ENCODE results near the gene CERS6.
"Not testable (repeated sequence)": the region's sequence is repeated elsewhere in the genome, so short reads cannot be mapped to it uniquely, and the experiment has no call there.

Gene CERS6

DNA sequence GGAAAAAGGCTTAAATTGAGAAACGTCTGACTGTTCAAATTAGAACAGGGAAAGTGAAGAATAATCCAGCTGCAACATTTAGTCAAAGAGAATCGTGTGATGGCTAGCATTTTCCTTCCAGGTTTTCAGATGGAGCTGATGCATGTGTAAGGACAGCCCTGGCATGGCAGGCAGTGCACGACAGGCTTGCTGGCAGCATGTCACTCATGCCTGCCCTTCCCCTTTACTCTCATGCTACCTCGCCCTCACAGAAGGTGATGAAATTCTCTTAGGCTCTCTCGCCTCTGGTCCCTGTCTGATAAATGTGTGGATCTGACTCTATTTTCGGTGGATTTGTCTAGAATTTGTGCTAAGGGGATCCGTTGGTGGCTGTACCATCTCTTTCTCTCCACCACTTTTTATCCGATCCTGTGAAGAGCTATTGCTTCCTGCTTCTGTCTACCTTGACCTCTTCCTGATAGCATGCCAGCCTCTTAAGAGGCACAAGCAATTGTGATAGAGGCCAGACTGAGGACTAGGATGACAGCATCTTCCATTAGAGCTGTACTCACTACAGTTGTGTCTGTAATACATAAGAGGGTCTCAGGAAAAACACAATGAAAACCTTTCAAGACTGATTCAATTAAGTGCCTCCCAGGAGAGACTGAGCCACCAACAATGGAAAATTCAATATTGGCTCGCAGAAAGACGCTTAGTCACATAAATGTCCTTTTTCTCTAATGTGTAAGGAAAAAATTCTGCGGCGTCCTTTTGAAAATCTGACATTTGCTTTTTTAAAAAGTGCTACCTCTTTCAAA lies 280.8 kb downstream of the CERS6 start:
- DNase-seq (ENCODE audit: low spot score) = no peak

GRCh38 chr2:168738062-168738461 lies 282.0 kb downstream of the CERS6 start:
- DNase-seq (ENCODE audit: low spot score) = no peak

DNA sequence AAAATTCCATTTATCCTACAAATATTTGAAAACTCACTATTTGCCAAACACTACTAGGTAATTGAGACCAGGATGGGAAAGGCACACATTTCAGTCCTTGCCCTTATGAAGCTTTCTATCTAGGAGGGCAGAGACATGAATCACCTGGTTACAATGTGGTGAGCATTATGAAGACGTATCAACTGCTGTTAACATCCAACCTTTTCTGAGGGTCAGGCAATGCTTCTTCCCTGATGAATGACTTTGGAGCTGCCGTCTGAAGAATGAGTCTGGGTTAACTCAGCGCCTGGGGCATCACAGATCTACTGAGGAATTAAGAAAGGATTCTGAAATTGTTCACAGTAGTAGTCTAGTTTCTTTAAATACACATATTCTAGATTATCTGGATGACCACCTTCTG lies 284.3 kb downstream of the CERS6 start:
- no peak for DNase-seq (ENCODE audit: low spot score)

GRCh38 chr2:168740788-168741187 lies 284.7 kb downstream of the CERS6 start:
- no peak for DNase-seq (ENCODE audit: low spot score)

GRCh38 chr2:168742258-168742932 lies 286.3 kb downstream of the CERS6 start:
- DNase-seq (ENCODE audit: low spot score) = no peak

GRCh38 chr2:168744844-168745243 lies 288.8 kb downstream of the CERS6 start:
- no peak for DNase-seq (ENCODE audit: low spot score)

DNA sequence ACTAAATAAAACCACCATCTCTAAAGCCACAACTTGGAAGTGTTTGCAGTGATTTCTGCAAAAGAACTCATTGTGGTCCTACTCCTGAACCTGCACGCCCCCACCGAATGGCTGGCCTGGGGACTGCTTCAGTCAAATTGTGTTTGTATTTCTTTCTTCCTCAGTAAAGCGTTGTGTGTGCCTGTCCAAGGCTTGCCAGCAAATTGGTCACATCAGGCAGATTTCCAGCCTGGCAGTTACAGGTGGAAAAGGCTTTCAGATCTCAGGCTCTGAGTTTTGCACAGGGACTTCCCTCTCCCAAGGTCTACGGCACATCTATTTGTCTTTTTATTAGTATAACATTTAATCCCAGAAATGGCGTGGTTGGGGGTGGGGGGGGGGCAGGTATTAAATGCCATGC lies 292.4 kb downstream of the CERS6 start:
- no peak for DNase-seq (ENCODE audit: low spot score)

DNA sequence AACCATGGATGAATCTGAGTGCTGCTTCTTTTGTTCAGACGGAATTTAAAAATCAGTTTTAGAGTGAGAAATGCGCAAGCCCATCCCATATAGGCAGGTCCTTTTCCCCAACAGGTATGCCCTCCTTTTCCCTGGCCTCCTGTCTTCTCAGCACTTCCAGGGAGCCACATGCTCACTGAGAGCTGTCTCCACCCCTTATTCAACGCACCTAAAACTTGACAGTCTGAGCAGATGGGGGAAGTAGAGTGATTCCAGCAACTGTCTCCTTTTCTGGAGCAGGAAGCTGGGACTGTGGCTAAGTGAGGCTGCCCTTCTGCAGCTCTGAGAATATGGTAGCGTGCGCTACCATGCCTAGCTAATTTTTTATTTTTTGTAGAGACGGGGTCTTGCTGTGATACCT lies 293.2 kb downstream of the CERS6 start:
- no peak for DNase-seq (ENCODE audit: low spot score)

DNA sequence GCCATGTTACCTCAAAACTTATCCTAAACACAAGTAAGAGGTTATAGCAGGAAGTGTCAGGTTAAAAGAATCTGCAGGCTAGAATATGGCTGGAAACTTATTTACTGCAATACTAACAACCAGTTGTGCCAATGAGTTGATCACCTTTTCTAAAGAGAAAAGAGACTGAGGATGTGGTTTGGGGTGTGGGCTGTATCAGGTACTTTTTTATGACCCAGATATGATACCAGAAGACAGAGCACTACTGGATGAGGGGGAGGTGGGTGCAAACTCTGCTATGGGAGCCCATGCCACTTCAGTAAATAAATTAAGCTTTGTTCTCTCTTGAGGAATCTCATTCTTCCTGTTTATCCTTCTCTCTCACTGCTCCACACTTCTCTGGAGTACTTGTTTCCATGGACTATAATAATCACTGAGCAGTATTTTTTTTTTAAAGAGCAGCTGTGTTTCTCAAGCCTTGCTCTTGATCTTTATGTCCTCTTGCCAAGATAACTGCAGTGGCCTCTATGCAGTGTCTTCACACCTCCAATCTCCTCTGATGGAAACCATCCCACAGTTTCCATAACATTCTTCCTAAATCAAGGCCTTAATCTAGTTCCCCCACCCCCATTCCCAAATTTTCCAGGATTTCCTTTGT lies 295.1 kb downstream of the CERS6 start:
- no peak for DNase-seq (ENCODE audit: low spot score)

DNA sequence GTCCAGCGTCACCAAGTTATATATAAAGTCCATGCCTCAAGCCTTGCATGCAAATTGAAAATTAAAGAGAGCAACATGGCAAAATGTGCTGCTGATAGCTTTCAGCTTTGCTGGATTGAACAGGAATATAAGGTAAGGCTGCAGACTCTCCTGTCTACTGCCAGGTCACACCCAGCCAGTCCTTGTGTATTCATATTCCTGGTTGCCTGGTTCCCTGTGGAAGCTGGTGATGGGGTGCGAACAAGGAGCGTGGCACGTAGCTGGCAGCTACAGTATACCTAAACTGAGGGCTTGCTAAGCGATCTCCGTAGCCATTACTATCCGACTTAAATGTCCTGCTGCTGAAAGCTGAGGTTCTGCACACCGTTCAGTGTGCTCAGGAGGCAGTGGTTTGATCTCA lies 296.3 kb downstream of the CERS6 start:
- DNase-seq (ENCODE audit: low spot score) = no peak

GRCh38 chr2:168753765-168754329 lies 297.8 kb downstream of the CERS6 start:
- no peak for DNase-seq (ENCODE audit: low spot score)

DNA sequence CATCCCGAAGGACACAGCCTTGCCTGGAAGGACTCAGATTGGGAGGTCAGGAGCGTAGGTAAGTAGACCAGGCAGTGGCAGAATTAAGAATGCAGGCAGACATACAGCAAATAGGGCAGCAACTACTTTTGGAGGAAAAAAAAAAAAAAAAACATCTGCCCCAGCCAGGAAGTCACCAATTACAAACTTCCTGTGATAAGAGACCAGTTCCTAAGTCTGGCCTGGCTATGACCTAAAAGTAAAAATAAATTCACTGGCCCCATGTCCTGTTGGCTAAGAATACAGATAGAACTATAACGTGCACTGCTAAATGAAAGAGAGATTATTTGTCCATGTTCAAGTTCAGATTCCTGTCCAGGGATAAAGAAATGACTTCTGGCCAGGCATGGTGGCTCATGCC lies 301.2 kb downstream of the CERS6 start:
- DNase-seq (ENCODE audit: low spot score) = no peak

- DNase-seq (ENCODE audit: low spot score) = no peak
Observed at GRCh38 chr2:168758970-168759820, 303.1 kb downstream of the CERS6 start.

DNA sequence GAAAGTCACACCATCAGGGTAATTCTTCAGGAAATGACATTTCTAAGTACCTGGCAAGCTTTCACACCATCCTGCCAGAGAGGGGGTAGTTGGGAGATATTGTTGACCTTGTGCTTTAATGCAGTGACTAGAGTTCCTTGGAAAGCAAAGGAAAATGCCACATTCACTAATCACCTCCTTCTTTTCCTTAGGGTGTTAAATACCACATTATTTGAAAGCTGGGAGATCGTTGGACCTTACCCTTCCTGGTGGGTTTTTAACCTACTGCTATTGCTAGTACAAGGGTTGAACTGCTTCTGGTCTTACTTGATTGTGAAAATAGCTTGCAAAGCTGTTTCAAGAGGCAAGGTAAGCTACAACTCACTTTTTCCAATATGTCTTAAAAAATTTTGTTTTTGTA lies 309.3 kb downstream of the CERS6 start:
- DNase-seq (ENCODE audit: low spot score) = no peak

DNA sequence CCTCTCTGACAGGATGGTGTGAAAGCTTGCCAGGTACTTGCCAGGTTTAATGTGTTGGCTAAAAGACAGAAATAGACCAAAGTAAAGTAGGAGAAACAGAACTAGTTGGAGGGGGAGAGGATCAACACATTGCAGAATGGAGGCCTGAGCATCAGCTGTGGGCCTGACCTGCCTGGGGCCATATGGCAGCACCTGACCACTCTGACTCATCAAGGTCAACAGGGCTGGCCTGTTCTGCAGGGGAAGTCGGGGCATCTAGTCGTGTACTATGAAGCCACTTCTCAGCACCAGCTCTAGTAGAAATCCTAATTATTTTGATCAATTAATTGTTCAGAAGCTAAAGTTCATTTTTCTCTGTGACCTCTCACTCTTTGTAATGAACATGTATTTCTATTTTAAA lies 310.5 kb downstream of the CERS6 start:
- no peak for DNase-seq (ENCODE audit: low spot score)

- no peak for DNase-seq (ENCODE audit: low spot score)
Observed at GRCh38 chr2:168767258-168767657, 311.2 kb downstream of the CERS6 start.

DNA sequence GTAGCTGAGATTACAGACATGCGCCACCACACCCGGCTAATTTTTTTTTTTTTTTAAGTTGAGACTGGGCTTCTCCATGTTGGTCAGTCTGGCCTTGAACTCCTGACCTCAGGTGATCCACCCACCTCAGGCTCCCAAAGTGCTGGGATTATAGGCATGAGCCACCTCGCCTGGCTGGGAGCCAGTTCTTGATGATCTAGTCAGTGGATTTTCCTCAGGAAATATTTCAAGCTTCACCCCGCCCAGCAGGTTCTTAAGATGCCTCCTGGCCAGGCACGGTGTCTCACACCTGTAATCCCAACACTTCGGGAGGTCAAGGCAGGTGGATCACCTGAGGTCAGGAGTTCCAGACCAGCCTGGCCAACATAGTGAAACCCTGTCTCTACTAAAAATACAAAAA lies 312.3 kb downstream of the CERS6 start:
- not testable (repeated sequence) for DNase-seq (ENCODE audit: low spot score)

- DNase-seq (ENCODE audit: low spot score) = no peak
Observed at GRCh38 chr2:168770796-168771195, 314.7 kb downstream of the CERS6 start.

GRCh38 chr2:168772704-168773103 lies 316.6 kb downstream of the CERS6 start:
- DNase-seq (ENCODE audit: low spot score) = no peak

- DNase-seq (ENCODE audit: low spot score) = no peak
Observed at GRCh38 chr2:168773128-168773527, 317.1 kb downstream of the CERS6 start.

GRCh38 chr2:168773719-168774521 lies 317.8 kb downstream of the CERS6 start:
- peak; percentile 51 for DNase-seq (ENCODE audit: low spot score)

Data from ecto neural progenitor cell (in vitro differentiated cells).